Common myeloid progenitor, CD34-positive (primary cell): Measurements from ENCODE around the gene WDFY4.

Source experiments
- CTCF ChIA-PET: fragments of 350-600 bp; sonication (Branson Sonifier 250); formaldehyde crosslinking; loops from one replicate; lab custom pipeline; 2021; ENCODE audit warnings: antibody characterized with exemption; lab: Charles Lee
- POLR2A ChIA-PET: fragments of 350-600 bp; sonication (Branson Sonifier 250); formaldehyde crosslinking; loops from one replicate; lab custom pipeline; 2021; ENCODE audit warnings: antibody characterized with exemption; lab: Charles Lee
- DNase-seq, 3 donors: peaks; one replicate each; pipeline versions ENCODE4 v3.0.0 to v3.0.0-alpha.2; 2013
- H3K27ac ChIP-seq, 2 experiments: 1 replicate in 1 of 2; 2 replicates in 1 of 2; pipeline ENCODE4 v1.7.0; 2013; ENCODE audit warnings: inconsistent platforms in 2 of 2, low read length in 2 of 2, mild to moderate bottlenecking in 2 of 2, low read depth in 1 of 2, moderate library complexity in 1 of 2; ENCODE audit not compliant: severe bottlenecking in 2 of 2, insufficient read depth in 1 of 2, poor library complexity in 1 of 2
- H3K27me3 ChIP-seq, 5 experiments: replicated peaks in 2 of 5; 1 replicate in 3 of 5; 2 replicates in 2 of 5; pipeline versions ENCODE4 v1.6.1 to v1.7.0; 2013; ENCODE audit warnings: low read length in 4 of 5, mild to moderate bottlenecking in 2 of 5, moderate library complexity in 2 of 5, inconsistent platforms in 1 of 5; ENCODE audit not compliant: insufficient read depth in 5 of 5, control insufficient read depth in 4 of 5
- H3K36me3 ChIP-seq, 4 experiments: 1 replicate in 2 of 4; 2 replicates in 2 of 4; pipeline versions ENCODE4 v1.6.1 to v1.7.0; 2013; ENCODE audit warnings: low read length in 3 of 4, control low read depth in 1 of 4, mild to moderate bottlenecking in 1 of 4; ENCODE audit not compliant: control insufficient read depth in 4 of 4, insufficient read depth in 4 of 4
- H3K4me1 ChIP-seq, 4 experiments: 1 replicate in 3 of 4; 2 replicates in 1 of 4; pipeline versions ENCODE4 v1.6.1 to v1.7.1; 2013; ENCODE audit warnings: low read length in 3 of 4, mild to moderate bottlenecking in 3 of 4, control low read depth in 1 of 4, inconsistent platforms in 1 of 4, moderate library complexity in 1 of 4; ENCODE audit not compliant: control insufficient read depth in 4 of 4, insufficient read depth in 4 of 4; ENCODE audit errors: control extremely low read depth in 1 of 4
- H3K4me3 ChIP-seq, 7 experiments: 1 replicate in 4 of 7; 2 replicates in 3 of 7; pipeline versions ENCODE4 v1.5.1 to v1.7.0; 2013; ENCODE audit warnings: mild to moderate bottlenecking in 7 of 7, low read length in 6 of 7, moderate library complexity in 6 of 7, inconsistent platforms in 2 of 7, low read depth in 2 of 7, control low read depth in 1 of 7; ENCODE audit not compliant: insufficient read depth in 4 of 7, control insufficient read depth in 1 of 7; ENCODE audit errors: extremely low read depth in 1 of 7
- H3K9me3 ChIP-seq, 5 experiments: 1 replicate in 4 of 5; 2 replicates in 1 of 5; pipeline versions ENCODE4 v1.6.1 to v1.7.1; 2013; ENCODE audit warnings: low read length in 4 of 5, mild to moderate bottlenecking in 2 of 5, inconsistent platforms in 1 of 5, low read depth in 1 of 5, moderate library complexity in 1 of 5; ENCODE audit not compliant: control insufficient read depth in 4 of 5, insufficient read depth in 2 of 5; ENCODE audit errors: control extremely low read depth in 1 of 5
- WGBS: methylation state at CpG from one replicate; pipeline ENCODE4 v1.1.5; 2013; ENCODE audit not compliant: insufficient coverage; 5-methylcytosine and 5-hydroxymethylcytosine counted together

The WDFY4 gene

GRCh38 chr10:48725708-48726107, 41.0 kb downstream of the WDFY4 start:
- WGBS, result 89% methylated on average over 4 of the region's 4 CpGs

GRCh38 chr10:48727866-48728265, 43.2 kb downstream of the WDFY4 start:
- H3K36me3 ChIP-seq, result peaks cover 39 to 98% (median 74%) of the 10 kb centered on the region in 4 experiments
- POLR2A ChIA-PET, result no interaction called here
- WGBS, result 90% methylated on average over 3 of the region's 3 CpGs

More at GRCh38 chr10:48725708-48726107, 41.0 kb downstream of the WDFY4 start:
- Histone ChIP-seq H3K9me3 (no peaks in the 10 kb centered on the region), H3K4me3 (no peak overlapping the region), H3K36me3 (peaks cover 26 to 98% (median 73%) of the 10 kb centered on the region in 4 experiments), H3K4me1 (no peaks in the 10 kb centered on the region), H3K27ac (no peak overlapping the region), H3K27me3 (no peaks in the 10 kb centered on the region)
- DNase-seq, result no peak
- POLR2A ChIA-PET, result no interaction called here
- CTCF ChIA-PET, result interaction anchor here (1.5 kb wide), 1 partner anchor 10 kb away, joined by 3 read pairs; no protein-coding TSS in a partner anchor

GRCh38 chr10:48729222-48729621, 44.5 kb downstream of the WDFY4 start:
- no peaks in the 10 kb centered on the region for H3K27me3 ChIP-seq
- no peaks in the 10 kb centered on the region for H3K9me3 ChIP-seq
- no peak overlapping the region for H3K27ac ChIP-seq
- 100% methylated on average over 5 of the region's 5 CpGs for WGBS
- CTCF ChIA-PET, result no interaction called here
- POLR2A ChIA-PET, result no interaction called here
- peaks cover 45 to 98% (median 73%) of the 10 kb centered on the region in 4 experiments for H3K36me3 ChIP-seq
- H3K4me1 ChIP-seq, result no peaks in the 10 kb centered on the region
- DNase-seq, result no peak
- no peak overlapping the region for H3K4me3 ChIP-seq

More at GRCh38 chr10:48727866-48728265, 43.2 kb downstream of the WDFY4 start:
- DNase-seq, result no peak
- no peaks in the 10 kb centered on the region for H3K4me1 ChIP-seq
- H3K27me3 ChIP-seq, result no peaks in the 10 kb centered on the region
- H3K9me3 ChIP-seq, result no peaks in the 10 kb centered on the region
- CTCF ChIA-PET, result interaction anchor here (2.3 kb wide), 1 partner anchor 72 kb away, joined by 7 read pairs; no protein-coding TSS in a partner anchor
- H3K27ac ChIP-seq, result no peak overlapping the region
- H3K4me3 ChIP-seq, result no peak overlapping the region

- POLR2A ChIA-PET, result no interaction called here
- no peak for DNase-seq
- Histone ChIP-seq H3K36me3 (peaks cover 46 to 97% (median 75%) of the 10 kb centered on the region in 4 experiments), H3K4me3 (no peak overlapping the region), H3K27ac (no peak overlapping the region), H3K9me3 (no peaks in the 10 kb centered on the region), H3K27me3 (no peaks in the 10 kb centered on the region), H3K4me1 (no peaks in the 10 kb centered on the region)
- CTCF ChIA-PET, result no interaction called here
- 96% methylated on average over 3 of the region's 3 CpGs for WGBS
Observed at GRCh38 chr10:48729941-48730457, 45.3 kb downstream of the WDFY4 start.

GRCh38 chr10:48731141-48731540, 46.5 kb downstream of the WDFY4 start:
- no peaks in the 10 kb centered on the region for H3K9me3 ChIP-seq
- no peak overlapping the region for H3K27ac ChIP-seq
- no peak overlapping the region for H3K4me3 ChIP-seq
- 96% methylated on average over 10 of the region's 10 CpGs for WGBS
- CTCF ChIA-PET, result no interaction called here
- no peak for DNase-seq
- no peaks in the 10 kb centered on the region for H3K27me3 ChIP-seq
- no peaks in the 10 kb centered on the region for H3K4me1 ChIP-seq
- POLR2A ChIA-PET, result no interaction called here
- H3K36me3 ChIP-seq, result peaks cover 49 to 96% (median 75%) of the 10 kb centered on the region in 4 experiments

- Histone ChIP-seq H3K27me3 (no peaks in the 10 kb centered on the region), H3K4me3 (no peak overlapping the region), H3K4me1 (no peaks in the 10 kb centered on the region), H3K36me3 (peaks cover 51 to 96% (median 75%) of the 10 kb centered on the region in 4 experiments), H3K27ac (no peak overlapping the region), H3K9me3 (no peaks in the 10 kb centered on the region)
- DNase-seq, result no peak
- ChIA-PET CTCF (no interaction called here), POLR2A (no interaction called here)
- 93% methylated on average over 2 of the region's 2 CpGs for WGBS
Observed at GRCh38 chr10:48731654-48732053, 47.0 kb downstream of the WDFY4 start.

- no peaks in the 10 kb centered on the region for H3K4me1 ChIP-seq
- H3K27ac ChIP-seq, result no peak overlapping the region
- H3K9me3 ChIP-seq, result no peaks in the 10 kb centered on the region
- POLR2A ChIA-PET, result no interaction called here
- no peak overlapping the region for H3K4me3 ChIP-seq
- 100% methylated on average over 1 of the region's 1 CpG for WGBS
- CTCF ChIA-PET, result no interaction called here
- H3K36me3 ChIP-seq, result peaks cover 43 to 96% (median 73%) of the 10 kb centered on the region in 4 experiments
- H3K27me3 ChIP-seq, result no peaks in the 10 kb centered on the region
- no peak for DNase-seq
Observed at GRCh38 chr10:48733329-48733728, 48.7 kb downstream of the WDFY4 start.
